HG03575 (cell line): ENCODE results near the gene ZDHHC23.

Experiments
- ATAC-seq: cut with Tn5 transposase; IDR thresholded peaks from one replicate; pipeline ENCODE4 v1.9.1; 2021; ENCODE audit not compliant: unreplicated experiment, insufficient number of reproducible peaks, low FRiP score; ENCODE audit errors: extremely low read depth

Gene ZDHHC23

DNA sequence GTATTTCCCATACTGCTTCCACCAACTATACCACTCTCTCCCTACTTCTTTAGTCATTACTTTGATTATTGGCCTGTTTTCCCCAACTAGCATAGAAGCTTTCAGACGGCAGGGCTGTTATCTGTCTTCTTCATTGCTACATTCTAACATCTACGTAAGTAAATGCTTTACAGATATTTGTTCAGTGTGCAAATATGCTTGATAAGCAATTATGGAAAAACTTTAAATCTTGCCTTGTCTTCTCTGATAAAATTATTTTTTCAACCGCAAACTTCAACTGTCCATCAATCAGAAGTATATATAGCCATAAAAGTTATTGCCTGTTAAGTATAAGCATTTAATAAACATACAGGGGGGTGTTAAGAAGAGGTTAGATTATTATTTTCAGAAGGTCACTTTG, 35.7 kb downstream of the ZDHHC23 start:
- no peak for ATAC-seq

DNA sequence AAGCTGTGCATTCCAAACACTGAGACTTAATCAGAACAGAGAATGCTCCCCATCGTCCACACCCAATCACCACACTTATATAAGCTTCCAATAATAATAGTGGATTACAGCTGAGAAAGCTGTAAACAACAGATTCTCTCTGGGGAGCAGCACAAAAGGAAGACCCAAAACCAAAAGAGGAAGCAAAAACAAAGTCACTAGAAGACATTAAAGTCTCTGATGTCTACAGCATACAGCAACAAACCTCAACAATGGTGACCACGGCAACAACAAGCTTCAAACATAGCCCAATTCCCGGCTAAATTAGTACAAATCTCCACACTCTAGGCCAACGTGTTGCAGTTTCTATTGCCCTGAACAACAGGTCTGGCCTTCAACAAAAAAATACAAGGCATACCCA, 37.7 kb downstream of the ZDHHC23 start:
- no peak for ATAC-seq

GRCh38 chr3:114005481-114005880, 57.7 kb downstream of the ZDHHC23 start:
- peak; percentile 83 for ATAC-seq

DNA sequence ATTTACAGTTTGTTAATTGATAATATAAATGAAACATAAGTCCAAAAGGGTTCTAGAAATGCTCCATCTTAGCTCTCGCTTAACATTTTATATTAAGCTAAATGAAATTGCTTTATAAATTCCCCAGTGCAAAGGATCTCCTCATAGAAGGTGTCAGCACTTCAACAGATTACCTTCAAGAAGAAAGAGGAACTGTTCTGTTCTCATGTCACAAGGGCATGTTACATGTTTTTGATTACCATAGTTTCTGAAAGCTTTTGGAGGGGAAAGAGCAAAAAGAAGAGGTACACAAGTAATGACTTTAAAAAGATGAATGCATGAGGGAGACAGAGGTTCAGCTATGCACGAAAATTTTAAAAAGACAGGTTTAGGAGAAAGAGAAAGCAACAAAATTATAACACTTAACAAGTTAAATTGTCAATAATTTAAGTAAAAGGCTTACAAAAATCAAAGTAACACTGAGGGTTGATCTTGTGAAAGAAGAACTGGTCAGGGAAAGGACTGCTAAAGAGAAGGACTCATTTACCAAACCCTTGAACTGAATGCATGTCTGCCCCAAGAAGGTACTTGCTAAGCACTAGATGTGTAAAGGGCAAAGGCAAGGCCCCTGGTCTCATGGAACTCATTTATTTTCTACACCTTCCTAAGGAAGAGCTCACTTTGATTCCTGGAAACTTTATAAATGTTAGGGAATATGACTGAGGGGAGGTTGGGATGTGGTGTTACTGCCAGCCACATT, 63.4 kb downstream of the ZDHHC23 start:
- ATAC-seq = no peak
